IPS-18c (cell line): ENCODE data around the gene POLR3B.
A peak's percentile ranks its signal among the peaks of the same experiment; 100 is the strongest.
"Not testable (repeated sequence)": the region's sequence is repeated elsewhere in the genome, so short reads cannot be mapped to it uniquely, and the experiment has no call there.

Experiments
- H3K4me3 ChIP-seq: 2 replicates; pipeline ENCODE4 v1.7.0; 2013; ENCODE audit warnings: low read depth, mild to moderate bottlenecking, low read length, moderate library complexity; ENCODE audit not compliant: insufficient read depth
- H3K9me3 ChIP-seq: one replicate; pipeline ENCODE4 v1.6.1; 2013; ENCODE audit warnings: mild to moderate bottlenecking, low read length, moderate library complexity; ENCODE audit not compliant: control insufficient read depth, insufficient read depth

Gene POLR3B

DNA sequence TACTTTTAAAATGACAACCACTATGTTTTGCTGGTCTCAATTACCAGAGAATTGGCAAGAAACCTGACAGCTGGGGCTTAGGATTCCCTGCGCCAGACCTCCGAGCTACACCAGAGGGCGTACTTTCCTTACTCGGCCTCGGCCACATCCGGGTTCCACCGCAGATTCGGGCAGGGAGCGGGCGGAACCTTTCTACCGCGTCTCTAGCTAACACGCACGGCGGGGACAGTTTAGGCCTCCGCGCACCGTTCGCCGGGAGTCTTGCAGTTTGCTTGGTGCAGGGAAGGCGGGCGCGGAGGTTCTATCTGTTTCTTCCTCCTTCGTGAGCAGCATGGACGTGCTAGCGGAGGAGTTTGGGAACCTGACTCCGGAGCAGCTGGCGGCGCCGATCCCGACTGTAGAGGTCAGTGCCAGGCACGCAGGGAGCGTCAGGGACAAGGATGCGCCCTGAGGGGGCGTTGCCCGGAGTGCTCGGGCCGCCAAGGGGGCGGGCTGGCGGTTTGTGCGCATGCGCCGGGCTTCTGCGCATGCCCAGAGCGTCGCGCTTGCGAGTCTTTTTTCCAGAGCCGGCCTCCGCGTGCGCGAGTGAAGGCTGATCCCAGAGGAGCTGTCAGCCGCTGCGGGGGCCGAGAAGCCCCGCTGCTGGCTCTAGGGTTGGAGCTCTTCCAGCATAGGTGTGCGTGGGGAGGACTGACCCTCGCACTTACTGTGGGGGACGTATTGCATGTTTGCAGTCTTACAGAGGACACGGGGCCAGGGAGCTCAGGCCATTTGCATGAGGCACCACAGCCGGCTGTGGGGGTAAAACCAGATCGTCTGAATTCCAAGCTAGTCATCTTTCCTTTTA, at the start of gene POLR3B:
Gene POLR3B (plus strand): TSS at position 200 of the 847 bp plus-strand sequence. CDS start 132 bp downstream, at position 332.
- peak within 1 kb of the TSS; percentile 90 for H3K4me3 ChIP-seq

GRCh38 chr12:106308121-106308520, 49.4 kb upstream of the POLR3B start:
- H3K4me3 ChIP-seq: no peak overlapping the region
- H3K9me3 ChIP-seq: no peaks in the 10 kb centered on the region

More for the DNA sequence above, at the start of gene POLR3B:
- H3K9me3 ChIP-seq: no peaks in the 10 kb centered on the region

DNA sequence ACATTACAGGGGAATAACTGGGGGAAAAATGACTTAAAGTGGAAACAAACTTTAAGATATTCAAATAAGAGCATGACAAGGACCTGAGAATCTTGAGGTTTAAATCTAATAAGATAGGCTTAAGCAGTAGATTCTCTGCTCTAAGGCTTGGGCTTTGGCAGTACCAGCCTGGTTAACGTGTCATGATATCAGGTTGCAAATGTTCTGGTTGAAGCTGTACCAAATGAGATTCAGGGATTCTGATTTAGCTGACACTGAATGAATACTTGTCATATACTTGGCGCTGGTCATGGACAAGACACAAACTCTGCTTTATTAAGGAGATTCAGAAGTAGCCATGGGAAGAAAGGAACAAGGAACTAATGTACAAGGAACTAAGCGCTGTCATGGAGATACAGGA, 48.9 kb upstream of the POLR3B start:
- H3K4me3 ChIP-seq: no peak overlapping the region

DNA sequence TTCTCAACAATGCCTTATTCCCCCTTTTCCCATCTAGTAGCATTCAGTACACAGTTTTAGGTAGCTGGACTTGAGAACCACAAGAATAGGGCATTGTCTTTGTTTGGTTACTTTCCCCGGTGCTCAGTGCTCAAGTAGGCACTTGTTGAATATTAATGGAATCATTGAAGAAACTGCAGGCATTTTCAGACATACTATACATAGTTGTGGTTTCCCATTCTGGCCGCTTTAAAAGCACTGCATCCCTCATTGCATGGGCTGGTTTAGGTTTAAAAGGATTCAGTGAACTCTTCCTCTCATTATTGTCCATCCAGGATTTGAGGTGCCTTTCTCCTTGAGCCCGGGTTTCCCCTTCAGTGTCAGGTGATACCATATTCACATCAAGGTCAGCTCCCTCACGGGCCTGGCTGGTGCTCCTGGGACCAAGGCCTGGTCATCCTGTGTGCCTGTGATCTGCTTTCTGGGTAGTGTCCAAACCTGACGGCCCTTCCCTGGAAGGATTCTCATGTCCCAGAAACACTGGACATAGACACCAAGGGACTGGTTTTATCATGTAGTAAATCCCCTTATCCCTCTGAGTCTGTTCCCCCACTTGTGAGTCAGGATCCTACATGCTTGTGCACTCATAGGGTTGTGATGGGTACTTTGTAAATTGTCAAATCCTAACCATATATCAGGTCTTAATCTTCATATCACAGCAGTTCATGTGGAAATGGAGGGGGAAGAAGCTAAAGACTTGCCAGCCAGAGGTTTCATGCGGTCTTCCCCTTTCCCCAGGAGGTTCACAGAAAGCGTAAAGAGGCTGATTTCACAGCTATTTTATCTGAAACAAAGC, 47.7 kb upstream of the POLR3B start:
- Histone ChIP-seq H3K4me3 (no peak overlapping the region), H3K9me3 (no peaks in the 10 kb centered on the region)

More for the DNA sequence above, 48.9 kb upstream of the POLR3B start:
- H3K9me3 ChIP-seq: no peaks in the 10 kb centered on the region

DNA sequence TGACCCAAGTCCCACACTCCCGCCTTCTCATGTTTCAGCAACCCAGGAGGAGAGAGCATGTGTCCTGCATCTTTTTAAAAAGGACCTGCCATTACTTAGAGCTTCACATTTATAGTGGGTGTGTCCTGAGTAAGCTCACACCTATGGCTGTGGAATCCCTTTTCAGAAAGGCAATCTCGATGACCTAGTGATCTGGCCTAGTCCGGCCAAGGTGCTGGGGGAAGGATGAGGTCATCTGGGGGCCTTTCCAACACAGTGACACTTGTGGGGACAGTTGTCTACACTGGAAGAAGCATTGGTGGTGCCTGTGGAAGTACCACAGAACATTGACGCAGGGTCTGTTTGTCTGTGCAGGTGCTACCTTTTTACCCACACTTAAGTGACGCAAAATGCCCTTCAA, 46.9 kb upstream of the POLR3B start:
- H3K4me3 ChIP-seq: no peak overlapping the region
- no peaks in the 10 kb centered on the region for H3K9me3 ChIP-seq

- Histone ChIP-seq H3K9me3 (no peaks in the 10 kb centered on the region), H3K4me3 (no peak overlapping the region)
Measured at GRCh38 chr12:106311139-106311538, 46.4 kb upstream of the POLR3B start.

GRCh38 chr12:106313413-106313812, 44.1 kb upstream of the POLR3B start:
- not testable (repeated sequence) for H3K4me3 ChIP-seq

DNA sequence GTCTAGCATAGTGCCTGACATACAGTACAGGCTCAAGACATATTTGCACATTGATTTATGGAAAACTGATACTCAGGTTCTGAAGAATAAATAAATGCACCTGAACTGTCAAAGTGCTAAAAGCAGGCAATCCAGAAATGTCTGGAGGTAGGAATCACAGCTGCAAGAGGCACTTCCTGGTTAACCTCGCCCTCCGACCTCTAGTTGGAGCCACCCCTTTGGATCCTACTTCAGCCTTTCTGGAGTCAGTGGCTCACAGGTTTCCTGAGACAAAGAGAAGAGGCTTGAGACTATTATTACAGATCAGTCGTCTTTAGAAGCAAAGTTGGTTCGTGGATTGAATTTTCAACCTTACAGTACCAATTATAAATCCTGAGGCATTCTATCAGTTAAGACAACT, 42.0 kb upstream of the POLR3B start:
- no peak overlapping the region for H3K4me3 ChIP-seq
- H3K9me3 ChIP-seq: no peaks in the 10 kb centered on the region

More at GRCh38 chr12:106313413-106313812, 44.1 kb upstream of the POLR3B start:
- H3K9me3 ChIP-seq: not testable (repeated sequence)

- Histone ChIP-seq H3K4me3 (no peak overlapping the region), H3K9me3 (no peaks in the 10 kb centered on the region)
Measured at GRCh38 chr12:106317406-106318082, 40.0 kb upstream of the POLR3B start.

DNA sequence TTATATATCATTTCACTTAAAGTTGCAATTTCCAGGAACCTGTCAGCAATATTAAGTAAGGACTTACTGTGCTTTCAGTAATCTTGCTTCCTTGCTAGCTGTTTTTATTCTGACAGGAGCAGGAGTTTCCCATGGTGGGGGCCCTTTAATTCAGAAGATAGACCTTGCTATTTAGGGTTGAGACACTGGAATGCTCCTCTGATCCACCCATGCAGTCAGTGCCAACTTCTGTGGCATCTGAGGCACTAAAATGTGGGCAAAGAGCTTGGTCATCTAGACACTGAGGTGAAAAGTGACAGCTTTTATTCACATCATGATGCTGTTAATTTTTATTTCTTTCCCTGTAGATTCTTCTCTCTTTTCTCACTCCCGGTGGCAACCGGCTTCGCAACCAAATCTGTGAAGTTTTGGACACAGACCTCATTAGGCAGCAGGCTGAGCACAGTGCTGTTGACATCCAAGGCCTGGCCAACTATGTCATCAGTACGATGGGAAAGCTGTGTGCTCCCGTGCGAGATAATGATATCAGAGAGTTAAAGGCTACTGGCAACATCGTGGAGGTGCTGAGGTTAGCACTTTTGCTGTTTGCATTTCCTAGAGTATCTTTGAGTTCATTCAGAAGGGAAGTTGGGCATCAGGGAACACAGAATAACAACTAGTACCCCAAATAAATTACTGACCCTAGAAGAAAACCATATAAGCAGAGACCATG, 36.3 kb upstream of the POLR3B start:
- H3K9me3 ChIP-seq: no peaks in the 10 kb centered on the region
- no peak overlapping the region for H3K4me3 ChIP-seq

DNA sequence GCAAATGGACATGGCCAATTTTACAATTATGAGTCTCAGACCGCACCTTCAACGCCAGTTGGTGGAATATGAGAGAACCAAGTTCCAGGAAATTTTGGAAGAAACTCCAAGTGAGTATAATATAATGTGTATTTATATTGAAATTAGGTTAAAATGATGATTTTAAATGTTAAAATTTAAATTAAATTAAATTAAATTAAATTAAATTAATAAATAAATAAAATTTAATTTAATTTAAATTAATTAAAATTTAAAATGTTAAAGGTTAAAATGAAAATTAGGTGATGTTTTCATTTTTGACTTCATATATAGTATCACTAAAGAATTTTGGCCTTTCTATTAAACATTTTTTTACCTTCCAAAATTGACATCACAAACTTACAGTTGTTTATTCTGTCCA, 34.0 kb upstream of the POLR3B start:
- Histone ChIP-seq H3K9me3 (no peaks in the 10 kb centered on the region), H3K4me3 (no peak overlapping the region)

DNA sequence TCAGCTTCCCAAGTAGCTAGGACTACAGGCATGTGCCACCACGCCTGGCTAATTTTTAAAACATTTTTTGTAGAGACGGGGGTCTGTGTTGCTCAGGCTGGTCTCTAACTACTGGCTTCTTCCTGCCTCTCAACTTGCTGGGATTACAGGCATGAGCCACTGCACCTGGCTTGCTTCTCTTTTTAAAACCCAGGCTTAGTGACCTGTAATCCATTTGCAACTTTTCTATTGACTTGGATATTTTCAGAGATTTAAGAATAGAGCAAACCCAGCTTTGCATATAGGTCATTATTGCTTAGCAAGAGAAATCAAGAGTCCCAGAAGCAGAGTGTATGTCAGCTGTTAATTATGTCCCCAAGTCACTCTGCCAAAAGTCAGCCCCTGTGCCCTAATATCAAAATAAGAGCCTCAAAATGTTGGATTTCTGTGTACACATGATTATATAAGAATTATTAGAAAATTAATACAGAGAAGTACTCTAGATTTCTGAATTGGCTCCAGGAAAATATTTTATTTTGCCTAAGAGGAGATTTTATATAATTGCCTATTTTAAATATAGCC, 30.2 kb upstream of the POLR3B start:
- Histone ChIP-seq H3K4me3 (no peak overlapping the region), H3K9me3 (no peaks in the 10 kb centered on the region)

DNA sequence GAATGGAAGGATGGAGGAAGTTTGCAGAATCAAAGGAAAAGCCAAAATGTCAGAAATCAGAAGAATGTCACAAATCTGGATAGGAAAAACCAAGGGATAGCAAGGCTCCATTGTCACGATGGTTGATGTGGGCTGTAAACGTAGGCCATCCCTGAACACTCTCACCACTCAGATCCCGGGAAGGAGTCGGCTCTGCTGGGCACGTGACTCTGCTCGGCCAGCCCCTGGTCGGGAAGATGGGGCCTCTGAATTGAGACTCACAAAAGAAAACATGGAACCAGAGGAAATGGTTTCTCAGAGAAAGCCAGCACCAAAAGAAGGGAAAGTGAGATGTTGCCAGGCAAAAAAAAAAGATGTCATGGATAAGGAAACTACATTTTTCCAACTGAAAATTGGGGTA, 28.8 kb upstream of the POLR3B start:
- no peaks in the 10 kb centered on the region for H3K9me3 ChIP-seq

GRCh38 chr12:106329231-106329982, 28.1 kb upstream of the POLR3B start:
- Histone ChIP-seq H3K4me3 (no peak overlapping the region), H3K9me3 (no peaks in the 10 kb centered on the region)

More for the DNA sequence above, 28.8 kb upstream of the POLR3B start:
- no peak overlapping the region for H3K4me3 ChIP-seq

GRCh38 chr12:106331599-106331998, 25.9 kb upstream of the POLR3B start:
- no peak overlapping the region for H3K4me3 ChIP-seq
- H3K9me3 ChIP-seq: no peaks in the 10 kb centered on the region

- no peak overlapping the region for H3K4me3 ChIP-seq
Measured at GRCh38 chr12:106332536-106332935, 25.0 kb upstream of the POLR3B start.

More at GRCh38 chr12:106332536-106332935, 25.0 kb upstream of the POLR3B start:
- no peaks in the 10 kb centered on the region for H3K9me3 ChIP-seq
